SU-DHL-6 (cell line): Measurements from ENCODE around the gene CNTN5.

Experiments
- H2AFZ ChIP-seq: fragments of 200-600 bp; sonication (generic); 2 replicates; pipeline ENCODE4 v1.6.1; 2014; ENCODE audit warnings: low read depth, mild to moderate bottlenecking, moderate library complexity, mixed read lengths, antibody characterized with exemption, low read length; ENCODE audit not compliant: severe bottlenecking
- H3F3A ChIP-seq: fragments of 200-600 bp; shearing (Covaris generic); 2 replicates; pipeline ENCODE4 v1.6.0; 2016; ENCODE audit warnings: antibody characterized with exemption, mild to moderate bottlenecking; ENCODE audit not compliant: insufficient read depth
- H3K27ac ChIP-seq: fragments of 200-600 bp; sonication (generic); 2 replicates; pipeline ENCODE4 v1.5.1; 2016; ENCODE audit warnings: low read depth, mild to moderate bottlenecking, low read length, moderate library complexity, mixed read lengths
- H3K27me3 ChIP-seq: fragments of 200-600 bp; sonication (generic), shearing (Covaris generic); 2 replicates; pipeline ENCODE4 v1.6.0; 2014; ENCODE audit warnings: mild to moderate bottlenecking, low read length
- H3K36me3 ChIP-seq: fragments of 200-600 bp; sonication (generic); 2 replicates; pipeline ENCODE4 v1.6.1; 2014; ENCODE audit warnings: mild to moderate bottlenecking, low read length, mixed read lengths
- H3K4me2 ChIP-seq: fragments of 300-600, 200-600 bp; shearing (Covaris generic), sonication (generic); 2 replicates; pipeline ENCODE4 v1.6.0; 2014; ENCODE audit warnings: low read length, low read depth, mild to moderate bottlenecking; ENCODE audit not compliant: poor library complexity, severe bottlenecking
- H3K4me3 ChIP-seq: fragments of 200-600 bp; sonication (generic); 2 replicates; pipeline ENCODE4 v1.5.1; 2014; ENCODE audit warnings: antibody characterized with exemption, low read length, mild to moderate bottlenecking, mixed read lengths; ENCODE audit not compliant: insufficient read depth, poor library complexity, severe bottlenecking
- H3K79me2 ChIP-seq: fragments of 200-600 bp; sonication (generic); 2 replicates; pipeline ENCODE4 v1.6.1; 2014; ENCODE audit warnings: mild to moderate bottlenecking, low read length, moderate library complexity; ENCODE audit not compliant: insufficient read depth
- H3K9ac ChIP-seq: fragments of 200-600 bp; sonication (generic); 2 replicates; pipeline ENCODE4 v1.7.0; 2014; ENCODE audit warnings: mild to moderate bottlenecking, low read length
- H3K9me2 ChIP-seq: fragments of 200-600 bp; sonication (generic); replicated peaks from 2 replicates; pipeline ENCODE4 v1.6.1; 2014; ENCODE audit warnings: low read length; ENCODE audit not compliant: insufficient read depth
- H3K9me3 ChIP-seq: fragments of 200-600 bp; sonication (generic); 2 replicates; pipeline ENCODE4 v1.6.1; 2014; ENCODE audit warnings: low read length, mixed read lengths; ENCODE audit not compliant: insufficient read depth
- H4K20me1 ChIP-seq: fragments of 200-600 bp; sonication (generic); 2 replicates; pipeline ENCODE4 v1.6.1; 2014; ENCODE audit warnings: low read depth, mild to moderate bottlenecking, antibody characterized with exemption, low read length, moderate library complexity, mixed read lengths
- CTCF ChIP-seq: fragments of 200-600 bp; sonication (generic); IDR thresholded peaks from one replicate; pipeline ENCODE4 v1.5.1; 2017; ENCODE audit warnings: antibody characterized with exemption, mild to moderate bottlenecking, low read length, moderate library complexity; ENCODE audit not compliant: insufficient read depth, poor library complexity, severe bottlenecking
- EZH2phosphoT487 ChIP-seq: fragments of 200-600 bp; sonication (generic), shearing (Covaris generic); conservative IDR thresholded peaks from 2 replicates; pipeline ENCODE4 v1.6.1; 2018; ENCODE audit warnings: mild to moderate bottlenecking, antibody characterized with exemption, low read length, moderate library complexity, mixed read lengths

Gene CNTN5

GRCh38 chr11:100354736-100355135 lies 1334.0 kb downstream of the CNTN5 start:
- Histone ChIP-seq H3K4me3 (no peak overlapping the region), H3K9me2 (no peaks in the 10 kb centered on the region), H3F3A (no peaks in the 10 kb centered on the region), H3K4me2 (no peak overlapping the region), H3K79me2 (no peaks in the 10 kb centered on the region), H4K20me1 (no peaks in the 10 kb centered on the region), H3K9me3 (no peaks in the 10 kb centered on the region), H3K27me3 (no peaks in the 10 kb centered on the region), H3K36me3 (no peaks in the 10 kb centered on the region), H2AFZ (no peak overlapping the region), H3K27ac (no peak overlapping the region), H3K9ac (no peak overlapping the region)
- TF ChIP-seq EZH2phosphoT487 (no peak), CTCF (no peak)

DNA sequence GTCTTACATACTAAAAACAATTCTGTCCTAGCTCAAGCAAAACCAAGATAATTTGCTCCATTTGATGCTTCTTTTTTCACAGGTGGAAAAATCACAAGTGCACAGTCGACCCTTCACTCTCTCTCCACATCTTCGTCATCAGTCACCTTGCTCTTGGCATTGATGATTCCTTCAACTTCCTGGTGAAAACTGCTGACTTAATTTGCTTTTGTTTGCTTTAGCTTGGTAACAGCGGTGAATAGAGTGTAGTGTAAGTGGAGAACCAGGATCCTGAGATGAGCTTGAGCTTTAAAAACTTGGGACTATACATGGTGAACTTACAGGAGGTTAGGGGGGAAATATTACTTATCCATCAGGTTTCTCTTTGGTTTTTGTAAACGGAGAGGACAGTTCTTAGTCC lies 1335.3 kb downstream of the CNTN5 start:
- H3K36me3 ChIP-seq: no peaks in the 10 kb centered on the region
- H4K20me1 ChIP-seq: no peaks in the 10 kb centered on the region
- H3K79me2 ChIP-seq: no peaks in the 10 kb centered on the region
- H3K9ac ChIP-seq: no peak overlapping the region
- no peaks in the 10 kb centered on the region for H3K9me3 ChIP-seq
- H3K27ac ChIP-seq: no peak overlapping the region
- no peaks in the 10 kb centered on the region for H3K9me2 ChIP-seq
- TF ChIP-seq EZH2phosphoT487: no peak
- no peak for TF ChIP-seq CTCF
- no peak overlapping the region for H2AFZ ChIP-seq
- H3K4me2 ChIP-seq: no peak overlapping the region
- no peaks in the 10 kb centered on the region for H3F3A ChIP-seq
- H3K27me3 ChIP-seq: no peaks in the 10 kb centered on the region
- H3K4me3 ChIP-seq: no peak overlapping the region

DNA sequence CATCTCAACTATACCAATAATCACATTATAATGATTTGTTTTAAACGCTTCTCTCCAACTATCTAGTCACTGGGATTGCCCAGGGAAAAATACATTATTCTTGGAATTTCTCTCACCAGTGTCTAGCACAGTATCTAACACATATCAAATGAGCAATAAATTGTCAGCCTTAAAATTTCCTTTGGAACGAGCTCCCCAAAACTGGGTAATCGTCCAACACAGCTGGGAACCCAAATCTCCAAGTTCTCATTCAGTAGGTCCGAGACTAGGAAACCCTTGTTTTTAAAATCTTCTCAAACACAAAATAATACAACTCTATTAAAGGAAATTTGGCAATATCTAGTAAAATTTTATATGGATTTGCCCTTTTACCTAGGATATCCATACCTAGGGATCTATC lies 1338.5 kb downstream of the CNTN5 start:
- Histone ChIP-seq H3K9ac (no peak overlapping the region), H3K27ac (no peak overlapping the region), H3K36me3 (no peaks in the 10 kb centered on the region), H3K9me3 (no peaks in the 10 kb centered on the region), H3F3A (no peaks in the 10 kb centered on the region), H3K4me3 (no peak overlapping the region), H2AFZ (no peak overlapping the region), H4K20me1 (no peaks in the 10 kb centered on the region), H3K79me2 (no peaks in the 10 kb centered on the region), H3K27me3 (no peaks in the 10 kb centered on the region), H3K4me2 (no peak overlapping the region), H3K9me2 (no peaks in the 10 kb centered on the region)
- no peak for TF ChIP-seq CTCF
- no peak for TF ChIP-seq EZH2phosphoT487

DNA sequence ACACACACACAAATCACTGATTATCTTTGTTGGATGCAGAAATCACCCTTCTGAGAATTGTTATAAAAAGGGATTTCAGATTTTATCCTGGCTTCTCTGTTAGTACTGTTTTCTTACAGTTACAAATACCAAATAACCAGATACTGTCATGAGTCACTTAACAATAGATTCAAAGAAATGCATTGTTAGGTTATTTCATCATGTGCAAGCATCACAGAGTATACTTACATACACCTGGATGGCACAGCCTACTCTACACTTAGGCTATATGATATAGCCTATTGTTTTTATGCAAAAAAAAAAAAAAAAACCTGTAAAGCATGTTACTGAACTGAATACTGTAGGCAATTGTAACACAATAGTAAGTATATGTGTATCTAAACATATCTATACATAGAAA lies 1347.1 kb downstream of the CNTN5 start:
- H3K4me2 ChIP-seq: no peak overlapping the region
- no peaks in the 10 kb centered on the region for H3K9me3 ChIP-seq
- H3K9me2 ChIP-seq: no peaks in the 10 kb centered on the region
- no peaks in the 10 kb centered on the region for H4K20me1 ChIP-seq
- no peaks in the 10 kb centered on the region for H3F3A ChIP-seq
- no peak overlapping the region for H3K27ac ChIP-seq
- TF ChIP-seq EZH2phosphoT487: no peak
- no peak for TF ChIP-seq CTCF
- no peak overlapping the region for H2AFZ ChIP-seq
- no peak overlapping the region for H3K9ac ChIP-seq
- no peaks in the 10 kb centered on the region for H3K79me2 ChIP-seq
- no peak overlapping the region for H3K4me3 ChIP-seq
- H3K27me3 ChIP-seq: no peaks in the 10 kb centered on the region
- no peaks in the 10 kb centered on the region for H3K36me3 ChIP-seq
